Fibroblast of the aortic adventitia (primary cell): ENCODE data around the gene PWWP2B. TPM values are rescaled to one million over a fixed set of nuclear protein-coding genes. Genes with fewer than 3 reads are reported as not detected.

Experiments used
- DNase-seq: peaks from one replicate; pipeline ENCODE4 v3.0.0-alpha.2; 2010; ENCODE audit warnings: low read depth
- H3K4me3 ChIP-seq: 2 replicates; pipeline ENCODE4 v1.5.1; 2011; ENCODE audit warnings: low read depth, mild to moderate bottlenecking, control low read depth, low read length, moderate library complexity
- total RNA-seq: library from RNA; depleted of rRNA; stranded (reverse); fragments of >200 nt; gene quantifications from 2 replicates; pipeline ENCODE4 v1.2.3, GENCODE V29; 2012; ENCODE audit warnings: low replicate concordance
- TF ChIP-seq, protein P1 (sequence below): IDR thresholded peaks from 2 replicates; pipeline ENCODE4 v1.5.1; 2011; ENCODE audit warnings: mild to moderate bottlenecking, low read length, control low read depth, inconsistent platforms; ENCODE audit not compliant: insufficient read depth

PWWP2B gene
- total RNA-seq, 1 donor = 7.2 TPM

DNA sequence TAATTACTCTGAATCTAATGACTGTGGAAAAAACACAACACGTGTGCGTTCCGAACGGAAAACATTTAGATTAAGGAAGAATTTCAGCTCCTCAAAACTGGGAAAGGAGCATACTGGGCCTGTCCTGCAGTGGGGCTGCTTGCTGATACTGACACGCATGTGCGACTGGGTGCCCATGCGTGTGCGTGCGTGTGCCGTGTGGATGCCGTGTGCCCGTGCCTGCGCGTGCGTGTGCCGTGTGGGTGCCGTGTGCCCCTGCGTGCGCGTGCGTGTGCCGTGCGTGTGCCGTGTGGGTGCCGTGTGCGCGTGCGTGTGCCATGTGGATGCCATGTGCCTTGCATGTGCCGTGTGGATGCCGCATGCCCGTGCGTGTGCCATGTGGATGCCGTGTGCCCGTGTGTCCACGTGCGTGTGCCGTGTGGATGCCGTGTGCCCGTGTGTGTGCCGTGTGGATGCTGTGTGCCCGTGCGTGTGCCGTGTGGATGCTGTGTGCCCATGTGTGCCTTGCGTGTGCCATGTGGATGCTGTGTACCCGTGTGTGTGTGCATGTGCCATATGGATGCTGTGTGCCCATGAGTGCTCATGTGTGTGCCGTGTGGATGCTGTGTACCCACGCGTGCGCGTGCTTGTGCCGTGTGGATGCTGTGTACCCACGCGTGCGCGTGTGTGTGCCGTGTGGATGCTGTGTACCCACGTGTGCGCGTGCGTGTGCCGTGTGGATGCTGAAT lies 28.2 kb downstream of the PWWP2B start:
- no peak for DNase-seq
- no peak overlapping the region for H3K4me3 ChIP-seq
- TF ChIP-seq, protein P1, sequence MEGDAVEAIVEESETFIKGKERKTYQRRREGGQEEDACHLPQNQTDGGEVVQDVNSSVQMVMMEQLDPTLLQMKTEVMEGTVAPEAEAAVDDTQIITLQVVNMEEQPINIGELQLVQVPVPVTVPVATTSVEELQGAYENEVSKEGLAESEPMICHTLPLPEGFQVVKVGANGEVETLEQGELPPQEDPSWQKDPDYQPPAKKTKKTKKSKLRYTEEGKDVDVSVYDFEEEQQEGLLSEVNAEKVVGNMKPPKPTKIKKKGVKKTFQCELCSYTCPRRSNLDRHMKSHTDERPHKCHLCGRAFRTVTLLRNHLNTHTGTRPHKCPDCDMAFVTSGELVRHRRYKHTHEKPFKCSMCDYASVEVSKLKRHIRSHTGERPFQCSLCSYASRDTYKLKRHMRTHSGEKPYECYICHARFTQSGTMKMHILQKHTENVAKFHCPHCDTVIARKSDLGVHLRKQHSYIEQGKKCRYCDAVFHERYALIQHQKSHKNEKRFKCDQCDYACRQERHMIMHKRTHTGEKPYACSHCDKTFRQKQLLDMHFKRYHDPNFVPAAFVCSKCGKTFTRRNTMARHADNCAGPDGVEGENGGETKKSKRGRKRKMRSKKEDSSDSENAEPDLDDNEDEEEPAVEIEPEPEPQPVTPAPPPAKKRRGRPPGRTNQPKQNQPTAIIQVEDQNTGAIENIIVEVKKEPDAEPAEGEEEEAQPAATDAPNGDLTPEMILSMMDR = no peak

GRCh38 chr10:132425757-132426155 lies 28.8 kb downstream of the PWWP2B start:
- TF ChIP-seq, protein P1 = no peak
- no peak overlapping the region for H3K4me3 ChIP-seq
- DNase-seq = no peak

DNA sequence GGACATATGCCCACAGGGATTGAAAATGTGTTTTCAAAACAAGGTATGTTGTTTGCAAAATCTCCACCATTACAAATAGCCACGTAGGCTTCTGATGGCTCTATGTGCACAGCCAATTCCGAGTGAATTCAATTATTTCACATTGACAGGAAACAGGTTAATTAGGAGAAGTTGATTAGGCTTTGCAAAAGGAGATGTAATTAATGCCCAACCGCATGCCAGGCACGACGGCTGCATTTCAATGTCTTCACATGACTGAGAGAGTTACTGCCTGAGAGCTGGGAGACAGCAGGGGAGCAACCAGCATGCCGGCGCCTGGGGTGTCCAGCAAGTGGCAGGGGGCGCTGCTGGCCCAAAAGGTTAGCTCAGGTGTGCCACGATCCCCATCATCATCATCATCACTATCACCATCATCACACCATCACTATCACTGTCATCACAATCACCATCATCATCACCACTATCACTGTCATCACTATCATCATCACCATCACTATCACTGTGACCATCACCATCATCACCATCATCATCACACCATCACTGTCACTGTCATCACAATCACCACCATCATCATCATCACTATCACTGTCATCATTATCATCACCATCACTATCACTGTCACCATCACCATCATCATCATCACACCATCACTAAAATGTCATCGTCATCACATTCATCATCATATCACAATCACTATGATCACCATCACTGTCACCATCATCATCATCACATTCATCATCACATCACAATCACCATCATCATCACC lies 30.2 kb downstream of the PWWP2B start:
- no peak for DNase-seq
- H3K4me3 ChIP-seq = no peak overlapping the region
- TF ChIP-seq, protein P1 = no peak

DNA sequence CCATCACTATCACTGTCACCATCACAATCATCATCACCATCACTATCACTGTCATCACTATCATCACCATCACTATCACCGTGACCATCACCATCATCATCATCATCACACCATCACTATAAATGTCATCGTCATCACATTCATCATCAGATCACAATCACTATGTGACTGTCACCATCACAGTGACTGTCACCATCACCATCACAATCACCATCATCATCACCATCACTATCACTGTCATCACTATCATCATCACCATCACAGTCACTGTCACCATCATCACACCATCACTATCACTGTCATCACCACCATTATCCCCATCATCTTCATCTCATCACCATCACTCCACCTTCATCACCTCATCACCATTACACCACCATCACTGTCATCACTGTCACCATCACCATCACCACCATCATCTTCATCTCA lies 31.0 kb downstream of the PWWP2B start:
- H3K4me3 ChIP-seq = no peak overlapping the region
- no peak for DNase-seq
- TF ChIP-seq, protein P1 = no peak

- TF ChIP-seq, protein P1 = no peak
- no peak for DNase-seq
- H3K4me3 ChIP-seq = no peak overlapping the region
Measured at GRCh38 chr10:132428486-132428995, 31.5 kb downstream of the PWWP2B start.

- no peak overlapping the region for H3K4me3 ChIP-seq
- TF ChIP-seq, protein P1 = no peak
- no peak for DNase-seq
Measured at GRCh38 chr10:132429281-132430230, 32.6 kb downstream of the PWWP2B start.
